ENCODE results near the gene GATB.

The GATB gene

DNA sequence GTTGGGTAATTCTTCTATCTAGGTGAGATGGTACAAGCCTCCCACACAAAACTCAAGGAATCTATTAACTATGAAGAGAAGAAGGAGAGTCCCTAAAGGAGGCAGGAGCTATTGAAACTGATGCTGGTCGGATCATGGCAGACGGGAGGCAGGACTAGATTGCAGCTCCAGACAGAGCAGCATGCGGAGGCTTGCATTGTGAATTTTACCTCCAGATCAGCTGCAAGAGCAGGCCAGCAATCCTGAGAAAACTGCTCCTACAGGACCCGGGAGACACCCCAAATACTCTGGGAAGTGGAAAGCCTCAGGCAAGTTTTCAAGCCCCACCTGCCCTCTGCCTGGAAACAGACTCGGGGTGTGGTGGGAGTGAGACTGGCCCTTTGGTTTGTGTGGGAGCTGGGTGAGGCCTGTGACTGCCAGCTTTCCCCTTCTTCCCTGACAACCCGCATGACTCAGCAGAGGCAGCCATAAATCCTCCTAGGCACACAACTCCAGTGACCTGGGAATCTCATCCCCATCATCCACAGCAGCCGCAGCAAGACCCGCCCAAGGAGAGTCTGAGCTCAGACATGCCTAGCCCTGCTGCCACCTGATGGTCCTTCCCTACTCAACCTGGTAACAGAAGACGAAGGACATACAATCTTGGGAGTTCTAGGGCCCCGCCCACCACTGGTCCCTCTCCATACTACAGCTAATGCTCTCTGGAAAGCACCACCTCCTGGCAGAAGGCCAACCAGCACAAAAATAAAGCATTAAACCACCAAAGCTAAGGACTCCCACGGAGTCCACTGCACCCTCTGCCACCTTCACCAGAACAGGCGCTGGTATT lies 30.9 kb downstream of the GATB start:
- no peak for DNase-seq (ENCODE audit: low read depth)

DNA sequence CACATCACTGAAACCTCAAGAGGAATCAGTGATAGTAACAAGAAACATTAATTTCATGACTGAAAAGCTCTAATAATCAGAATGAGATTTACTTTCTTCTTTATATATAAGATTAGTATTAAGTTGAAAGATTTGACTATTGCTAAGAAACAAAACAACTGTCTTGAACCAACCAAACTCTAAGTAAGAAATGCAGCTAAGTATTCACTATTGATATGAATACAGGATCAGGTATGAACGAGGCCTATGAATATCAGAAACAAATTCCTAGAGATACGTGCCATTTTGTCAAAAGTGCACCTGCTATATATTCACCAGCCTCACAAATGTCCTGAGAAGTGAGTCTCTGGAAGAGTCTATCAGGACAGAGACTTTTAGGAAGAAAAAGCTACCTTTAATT lies 32.1 kb downstream of the GATB start:
- no peak for DNase-seq (ENCODE audit: low read depth)

DNA sequence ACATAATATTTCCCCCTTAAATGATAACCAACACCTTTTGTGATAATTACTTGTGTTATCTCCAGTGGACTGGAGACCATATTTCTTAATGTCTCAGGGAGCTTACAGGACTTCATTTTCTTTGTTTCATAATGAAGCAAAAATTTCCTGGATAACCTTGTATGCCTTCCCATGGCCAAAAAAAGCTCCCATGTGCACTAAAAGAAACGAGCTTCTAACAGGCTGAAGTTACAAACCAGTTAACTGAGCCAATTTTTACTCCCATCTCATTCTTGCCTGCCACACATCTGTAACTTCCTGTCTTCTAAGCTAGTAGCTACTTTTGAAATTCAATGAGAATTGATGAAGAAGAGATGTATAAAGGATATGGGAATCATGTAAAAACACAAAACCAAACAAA lies 32.8 kb downstream of the GATB start:
- DNase-seq (ENCODE audit: low read depth) = no peak

DNA sequence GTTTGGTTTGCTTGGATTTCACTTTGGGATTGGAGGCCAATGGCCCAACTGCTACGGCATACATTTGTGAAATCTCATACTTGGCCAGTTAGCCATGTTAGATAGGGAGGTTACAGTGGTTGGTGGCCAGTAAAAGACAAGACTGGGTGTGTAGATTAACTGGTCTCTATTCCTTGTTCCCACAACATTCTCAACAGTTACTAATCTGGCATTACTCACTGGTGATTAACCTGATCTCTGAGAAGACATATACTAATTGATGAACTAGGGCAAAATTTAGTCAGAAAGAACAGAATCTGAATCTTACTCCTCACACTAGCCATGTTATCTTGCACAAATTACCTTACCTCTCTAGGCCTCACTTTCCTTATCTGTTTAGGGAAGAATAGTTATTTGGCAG lies 33.4 kb downstream of the GATB start:
- DNase-seq (ENCODE audit: low read depth) = no peak

DNA sequence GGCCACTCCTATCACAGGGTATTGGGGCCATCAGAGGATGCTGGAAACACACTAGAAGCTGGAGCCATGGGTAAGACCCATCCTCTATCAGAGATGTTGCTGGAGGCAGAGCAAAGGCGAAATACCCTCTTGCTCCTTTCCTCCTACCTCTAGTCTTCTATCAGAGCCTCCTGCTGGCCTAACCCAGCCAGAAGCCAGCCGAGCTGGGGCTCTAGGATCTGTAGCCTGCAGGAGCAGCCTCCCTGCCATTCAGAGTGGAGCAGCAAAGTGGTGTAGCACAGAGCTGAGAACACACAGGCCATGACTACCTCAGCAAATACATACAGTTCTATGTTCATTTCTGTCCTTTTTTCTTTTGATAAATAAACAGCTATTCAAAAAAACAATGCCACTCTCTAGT lies 35.7 kb downstream of the GATB start:
- DNase-seq (ENCODE audit: low read depth) = no peak

DNA sequence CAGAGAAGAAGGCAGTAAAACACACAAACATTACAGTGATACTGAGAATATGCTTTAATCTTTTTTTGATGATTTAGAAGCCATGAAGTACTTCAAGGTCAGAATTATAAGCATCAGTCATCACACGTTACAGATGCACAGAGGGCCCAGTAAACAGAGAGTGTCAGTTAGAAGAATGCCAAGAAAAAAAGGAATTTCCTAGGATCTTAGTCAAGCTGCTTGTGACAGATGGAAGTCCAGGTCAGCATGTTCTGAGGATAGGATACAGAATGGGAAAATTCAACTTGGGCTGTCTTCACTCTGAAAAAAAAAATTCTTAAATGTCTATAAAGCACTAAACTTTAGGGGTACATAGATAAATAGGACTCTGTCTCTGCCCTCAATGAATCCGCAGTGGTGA lies 38.9 kb downstream of the GATB start:
- no peak for DNase-seq (ENCODE audit: low read depth)

DNA sequence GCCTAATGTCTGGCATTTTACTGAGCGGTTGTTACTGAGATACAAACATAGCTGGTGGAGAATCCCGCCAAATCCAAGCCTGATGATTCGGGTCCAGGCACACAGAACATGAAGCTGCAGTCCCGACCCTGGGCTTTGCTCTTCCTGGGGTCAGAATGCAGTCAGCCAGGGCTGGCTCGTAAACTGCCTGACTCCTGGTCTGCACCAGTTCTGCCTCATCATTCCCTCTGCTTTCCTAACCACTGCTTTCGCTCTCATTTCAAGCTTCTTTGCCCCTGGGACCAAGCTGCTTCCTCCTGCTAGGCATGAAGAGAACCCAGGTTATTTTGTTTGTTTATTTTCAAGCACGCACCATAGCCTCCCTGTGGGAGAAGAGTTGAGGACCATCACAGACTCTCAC lies 39.3 kb downstream of the GATB start:
- no peak for DNase-seq (ENCODE audit: low read depth)

DNA sequence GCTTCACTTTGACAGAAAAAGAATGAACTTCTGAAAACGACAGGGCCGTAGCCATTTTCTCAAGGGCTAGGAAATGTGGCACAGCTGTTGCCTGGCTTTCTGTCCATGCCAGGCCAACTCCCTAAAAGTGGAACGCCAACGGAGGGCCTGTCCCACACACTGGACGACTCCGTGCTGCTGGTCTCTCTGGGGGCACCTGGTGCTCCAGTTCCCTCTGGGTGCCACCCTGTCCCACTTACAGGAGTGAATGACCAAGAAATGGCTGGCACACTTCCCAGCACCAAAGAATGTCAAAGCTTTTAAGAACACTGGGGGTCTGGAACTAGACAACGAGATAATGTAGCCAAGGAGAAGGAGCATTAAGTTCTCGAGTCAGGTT lies 40.9 kb downstream of the GATB start:
- DNase-seq (ENCODE audit: low read depth) = no peak

DNA sequence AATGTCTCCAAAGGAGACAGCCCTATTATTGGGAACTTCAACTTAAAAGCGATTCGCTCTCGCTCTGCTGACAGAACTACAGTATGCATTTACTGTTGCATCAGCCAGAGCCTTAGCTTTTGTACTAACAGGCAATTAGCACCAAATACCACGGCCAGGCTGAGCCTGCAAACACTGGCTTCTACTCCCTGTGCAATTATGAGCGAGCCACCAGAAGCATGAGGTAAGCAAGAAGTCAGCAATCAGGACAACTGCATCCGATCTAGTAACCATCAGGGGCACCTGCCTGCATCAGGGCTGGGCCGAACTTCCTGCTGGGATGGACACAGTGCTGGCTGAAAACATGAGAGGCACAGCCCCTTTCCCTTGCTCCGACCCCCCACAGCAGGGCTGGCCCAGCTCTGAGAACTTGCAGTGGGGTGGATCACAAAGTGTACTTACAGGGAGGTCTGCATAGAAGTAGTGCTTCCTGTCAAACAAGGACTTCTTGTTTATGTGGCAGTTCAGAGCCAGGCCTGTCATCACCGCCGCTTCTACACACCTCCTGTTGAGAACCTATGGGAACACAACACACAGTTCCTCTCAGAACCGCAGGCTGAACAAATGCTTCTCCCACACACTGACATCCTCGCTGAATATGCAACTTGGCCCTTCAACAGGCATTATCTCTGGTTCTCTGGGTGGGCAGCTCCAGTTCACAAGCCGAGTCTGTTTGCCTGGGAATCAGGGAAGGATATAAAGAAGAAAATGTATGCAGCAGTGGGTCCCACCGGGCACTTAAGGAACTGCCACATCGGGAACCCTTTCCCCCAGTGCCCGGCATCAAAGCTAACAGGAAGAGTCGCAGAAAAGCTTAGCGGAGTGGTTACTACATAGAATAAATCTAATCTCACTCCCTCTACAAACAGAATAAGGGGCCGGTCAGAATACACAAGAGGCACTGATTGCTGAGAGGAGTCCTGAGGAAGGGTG lies 41.5 kb downstream of the GATB start:
- DNase-seq (ENCODE audit: low read depth) = no peak

DNA sequence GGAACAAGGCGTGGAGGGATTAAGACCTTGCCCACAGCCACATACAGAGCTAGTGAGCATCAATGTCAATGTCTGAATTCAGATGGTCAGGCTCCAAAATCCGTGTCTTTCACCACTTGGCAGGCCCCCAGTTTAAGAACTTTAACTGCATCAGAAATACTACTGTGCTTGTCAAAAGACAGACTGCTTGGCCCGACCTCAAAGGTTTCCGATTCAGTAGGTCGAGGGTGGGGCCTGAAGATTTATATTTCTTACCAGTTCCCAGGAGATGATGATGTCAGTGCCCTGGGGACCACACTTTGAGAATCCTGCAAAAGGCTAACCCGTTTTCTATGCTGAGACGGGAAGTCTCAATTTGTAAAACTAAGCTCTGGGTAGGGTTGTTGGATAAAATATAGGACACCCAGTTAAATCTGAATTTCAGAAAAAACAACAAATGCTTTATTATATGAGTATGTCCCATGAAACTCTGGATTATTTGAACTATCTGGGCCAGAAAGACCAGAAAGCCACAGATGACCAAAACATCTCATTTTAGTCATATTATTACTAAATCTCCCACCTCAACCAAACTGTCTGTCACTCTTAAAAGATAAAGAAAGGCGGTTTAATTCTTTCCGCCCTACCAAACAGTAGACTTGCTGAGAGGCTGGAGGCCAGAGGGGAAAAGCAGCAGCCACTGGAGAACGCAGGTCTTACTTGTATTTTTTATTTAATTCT lies 42.7 kb downstream of the GATB start:
- DNase-seq (ENCODE audit: low read depth) = no peak

DNA sequence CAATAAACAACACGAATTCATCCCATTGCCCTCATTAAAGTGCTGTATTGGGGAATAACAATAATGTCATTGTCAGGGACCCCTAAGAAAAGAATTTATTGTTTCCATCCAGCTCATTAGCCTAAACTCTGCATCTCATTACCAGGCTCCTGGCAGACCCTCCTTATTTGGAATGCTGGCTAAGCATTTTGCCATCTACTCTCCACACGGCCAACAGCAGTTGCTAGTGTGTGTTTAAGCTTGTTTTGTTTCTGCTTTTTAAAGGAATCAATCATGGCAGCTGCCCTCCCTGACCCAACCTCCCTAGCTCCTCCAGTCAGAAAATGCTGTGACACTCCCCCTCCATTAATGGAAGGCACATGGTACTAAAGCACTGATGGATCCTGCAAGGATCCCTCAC lies 43.5 kb downstream of the GATB start:
- no peak for DNase-seq (ENCODE audit: low read depth)

DNA sequence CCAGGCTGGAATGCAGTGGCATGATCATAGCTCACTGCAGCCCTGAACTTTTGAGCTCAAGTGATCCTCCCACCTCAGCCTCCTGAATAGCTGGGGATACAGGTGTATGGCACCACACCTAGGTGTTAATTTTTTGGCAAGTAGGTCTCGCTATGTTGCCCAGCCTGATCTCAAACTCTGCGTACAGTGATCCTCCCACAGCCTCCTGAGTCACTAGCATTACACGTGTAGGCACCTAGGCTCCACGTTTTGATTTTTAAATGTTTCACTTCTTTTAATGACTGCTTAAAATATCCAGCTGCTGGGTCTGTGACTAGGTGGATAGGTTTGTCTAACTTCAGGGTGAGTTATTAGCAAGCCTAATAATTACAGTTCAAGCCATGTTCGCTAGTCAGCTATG lies 44.5 kb downstream of the GATB start:
- no peak for DNase-seq (ENCODE audit: low read depth)

DNA sequence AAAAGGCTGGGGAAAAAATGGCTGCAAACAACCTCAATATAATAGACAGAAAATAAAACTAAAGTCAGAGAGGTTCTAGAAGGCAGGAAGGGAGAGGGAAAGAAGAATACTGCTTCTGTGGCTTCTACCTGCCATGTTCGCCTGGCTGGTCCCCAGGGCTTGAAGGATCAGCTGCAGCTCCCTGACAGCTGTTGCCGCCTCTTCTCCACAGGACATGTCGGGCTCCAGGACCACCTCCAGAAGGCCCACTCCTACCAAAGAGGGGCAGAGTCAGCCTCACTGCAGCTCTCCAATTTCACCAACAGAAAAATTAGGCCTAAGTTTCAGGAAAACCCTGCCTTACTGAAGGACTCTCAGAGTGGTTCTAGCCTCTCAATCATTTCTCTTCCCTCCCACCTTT lies 44.9 kb downstream of the GATB start:
- no peak for DNase-seq (ENCODE audit: low read depth)

DNA sequence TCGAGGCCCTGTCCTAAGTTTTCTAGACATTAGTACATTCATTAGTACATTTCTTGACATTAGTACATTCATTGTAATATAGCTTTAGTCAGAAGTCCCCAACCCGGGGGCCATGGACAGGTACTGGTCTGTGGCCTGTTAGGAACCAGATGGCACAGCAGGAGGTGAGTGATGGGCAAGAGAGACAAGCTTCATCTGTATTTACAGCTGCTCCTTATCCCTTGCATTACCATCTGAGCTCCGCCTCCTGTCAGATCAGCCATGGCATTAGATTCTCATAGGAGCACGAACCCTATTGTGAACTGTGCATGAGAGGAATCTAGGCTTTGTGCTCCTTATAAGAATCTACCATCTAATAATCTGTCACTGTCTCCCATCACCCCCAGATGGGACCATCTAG lies 48.0 kb downstream of the GATB start:
- no peak for DNase-seq (ENCODE audit: low read depth)

DNA sequence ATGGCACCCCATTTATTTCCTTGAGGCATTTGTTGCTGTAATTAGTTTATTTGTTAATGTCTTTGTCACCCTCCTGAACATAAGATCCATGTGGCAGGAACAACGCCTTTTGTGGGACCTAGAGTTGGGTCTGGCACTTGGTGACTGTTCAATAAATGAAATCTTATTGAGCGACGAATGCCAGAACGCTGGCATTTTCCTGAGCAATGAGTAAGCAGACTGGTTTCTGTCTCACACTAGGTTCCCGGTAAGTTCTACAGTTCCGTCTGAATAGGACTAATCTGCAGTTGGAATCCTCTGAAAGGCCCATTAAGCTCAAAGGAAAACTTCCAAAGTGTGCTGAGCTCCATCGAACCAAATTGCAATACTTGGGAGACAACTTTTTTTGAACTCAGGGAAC lies 49.2 kb downstream of the GATB start:
- no peak for DNase-seq (ENCODE audit: low read depth)

DNA sequence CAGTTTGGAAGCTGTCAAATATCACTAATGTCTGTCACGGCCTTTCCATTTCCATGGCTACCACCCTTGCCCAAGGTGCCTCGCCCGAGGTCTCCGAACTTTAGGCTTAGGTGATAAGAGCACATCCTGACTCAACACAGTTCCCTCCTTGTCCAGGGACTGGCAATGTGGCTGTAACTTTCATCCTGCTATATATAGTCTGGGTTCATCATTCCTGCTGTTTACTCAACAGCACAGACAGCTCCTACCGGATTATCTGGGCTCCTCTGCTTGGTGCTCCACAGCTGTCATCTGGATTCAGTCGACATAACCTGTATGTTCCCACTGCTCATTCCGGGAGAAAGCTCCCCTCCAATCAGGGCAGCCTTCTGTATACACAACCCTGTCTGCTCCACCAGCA lies 51.2 kb downstream of the GATB start:
- DNase-seq (ENCODE audit: low read depth) = no peak

DNA sequence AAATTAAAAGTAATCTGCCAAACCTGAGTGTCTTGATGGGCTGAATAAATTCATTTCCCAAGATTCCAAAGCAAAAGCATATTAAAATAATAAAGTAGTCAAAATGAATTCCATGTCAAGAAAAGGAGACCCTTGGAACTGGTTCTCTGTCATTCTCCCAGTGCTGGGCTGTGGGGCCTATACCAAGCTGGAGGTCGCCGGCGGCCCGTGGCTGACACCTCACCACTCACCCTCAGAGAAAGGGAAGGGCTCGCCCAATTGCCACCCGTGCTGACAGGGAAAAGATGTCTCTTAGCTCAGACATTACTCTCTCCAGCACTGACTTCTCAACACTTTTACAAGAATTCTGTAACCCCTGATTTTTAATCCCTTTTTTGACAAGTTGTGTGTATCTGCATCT lies 51.7 kb downstream of the GATB start:
- no peak for DNase-seq (ENCODE audit: low read depth)

DNA sequence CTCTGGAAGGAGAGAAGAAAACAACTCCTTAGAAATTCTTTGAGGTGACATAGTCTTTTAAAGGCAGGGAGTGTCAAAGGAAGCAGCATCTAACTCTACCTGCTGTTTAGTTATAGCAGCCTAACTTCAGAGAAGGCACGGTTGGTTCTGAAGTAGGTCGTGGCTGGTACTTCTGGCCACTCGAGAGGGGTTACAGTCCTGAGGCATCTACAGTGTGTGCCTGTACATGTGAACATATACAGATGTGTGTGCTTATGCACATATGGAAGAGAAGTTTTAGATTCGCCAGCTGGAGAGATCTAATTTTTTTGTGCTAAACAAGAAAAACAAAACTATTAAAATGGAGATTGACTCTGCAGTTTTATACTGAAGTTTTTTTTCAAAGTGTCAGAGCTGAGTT lies 52.7 kb downstream of the GATB start:
- DNase-seq (ENCODE audit: low read depth) = no peak

DNA sequence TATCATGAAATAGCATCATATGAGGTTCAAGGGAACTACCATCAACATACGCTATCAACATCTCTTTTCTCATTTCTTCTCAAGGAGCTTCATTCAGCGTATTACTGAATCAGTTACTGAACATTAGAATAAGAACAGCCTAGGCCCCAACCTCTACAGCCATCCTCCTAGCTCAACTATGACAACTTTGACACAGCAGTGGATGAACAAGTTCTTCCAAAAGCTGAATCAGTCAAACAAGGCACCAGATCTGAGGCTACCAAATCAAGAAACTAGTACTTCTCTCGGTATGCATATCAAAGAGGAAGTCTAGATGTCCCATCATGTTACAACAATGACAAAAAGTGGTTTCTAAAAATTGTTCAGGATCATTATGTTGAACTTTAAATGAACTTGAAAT lies 57.4 kb downstream of the GATB start:
- no peak for DNase-seq (ENCODE audit: low read depth)

DNA sequence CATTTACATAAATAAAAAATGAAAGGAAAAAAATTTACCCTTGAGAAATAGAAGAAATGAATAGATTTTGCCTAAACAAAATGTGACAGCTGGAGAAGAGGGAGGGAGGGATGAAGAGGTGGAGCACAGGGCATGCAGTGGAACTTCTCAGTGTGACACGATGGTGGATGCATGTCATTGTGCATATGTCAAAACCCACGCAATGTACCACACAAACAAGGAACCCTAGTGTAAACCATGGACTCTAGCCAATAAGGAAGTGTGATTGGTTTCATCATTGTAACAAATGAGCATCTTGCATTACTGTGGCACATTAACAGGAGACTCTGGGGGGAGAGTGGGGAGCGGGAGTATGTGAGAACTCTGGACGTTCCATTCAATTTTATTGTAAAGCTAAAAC lies 58.6 kb downstream of the GATB start:
- no peak for DNase-seq (ENCODE audit: low read depth)

DNA sequence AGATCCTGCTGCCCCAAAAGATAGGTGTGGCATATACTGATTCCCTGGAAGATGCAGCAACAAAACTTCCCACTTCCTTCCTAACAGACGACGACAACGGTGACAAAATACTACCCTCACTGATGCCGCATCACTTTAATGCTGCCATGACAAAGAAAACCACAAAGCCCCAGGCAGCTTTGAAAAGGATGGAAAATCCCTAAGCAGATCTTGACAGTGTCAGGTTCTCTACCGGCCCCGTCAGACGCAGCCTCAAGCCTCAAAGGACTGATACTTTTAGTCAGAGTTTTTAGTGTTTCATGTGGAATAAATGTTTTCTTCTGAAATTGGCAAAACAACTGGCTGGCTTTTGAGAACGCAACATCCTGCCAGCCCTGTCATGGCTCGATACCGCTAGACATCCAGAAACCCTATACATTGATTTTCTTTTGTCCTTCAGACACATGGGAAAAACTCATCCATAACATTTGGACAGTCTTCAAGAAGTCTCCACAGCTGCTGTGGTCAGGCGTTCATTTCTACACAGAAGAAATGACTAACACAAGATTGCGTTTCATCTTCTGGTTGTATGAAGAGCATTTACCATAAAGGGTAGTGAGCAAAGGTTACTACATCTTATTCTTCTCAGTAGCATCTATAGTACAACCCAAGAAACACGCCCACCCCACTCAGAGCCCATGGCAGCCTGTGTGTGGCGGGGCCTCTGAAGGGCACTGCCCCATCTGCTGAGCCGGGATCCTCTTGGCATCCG lies 60.1 kb downstream of the GATB start:
- no peak for DNase-seq (ENCODE audit: low read depth)

DNA sequence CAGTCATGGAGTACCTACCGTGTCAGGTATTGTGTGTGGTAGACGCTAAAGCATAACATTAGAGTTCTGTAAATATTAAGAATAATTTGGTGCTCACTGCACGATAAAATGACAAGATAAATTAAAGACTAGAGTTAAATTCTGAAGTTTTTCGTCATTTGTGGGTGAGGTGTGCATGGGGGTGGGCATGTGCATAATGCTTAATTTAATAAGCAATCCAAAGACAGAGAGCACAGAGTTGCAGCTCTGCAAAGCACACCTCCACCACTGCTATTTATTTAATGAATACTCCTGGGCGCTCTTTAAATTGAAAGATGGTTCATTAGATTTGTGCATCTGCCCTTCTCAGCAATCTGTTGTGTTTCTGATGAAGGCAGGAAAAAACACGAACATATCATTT lies 62.6 kb downstream of the GATB start:
- no peak for DNase-seq (ENCODE audit: low read depth)
